HG03095 (cell line): Measurements from ENCODE around the gene SALL3.
"Not testable (repeated sequence)": the region's sequence is repeated elsewhere in the genome, so short reads cannot be mapped to it uniquely, and the experiment has no call there.

ENCODE experiments used
- ATAC-seq: cut with Tn5 transposase; IDR thresholded peaks from one replicate; pipeline ENCODE4 v1.9.1; 2021; ENCODE audit warnings: moderate library complexity; ENCODE audit not compliant: unreplicated experiment

SALL3 gene

DNA sequence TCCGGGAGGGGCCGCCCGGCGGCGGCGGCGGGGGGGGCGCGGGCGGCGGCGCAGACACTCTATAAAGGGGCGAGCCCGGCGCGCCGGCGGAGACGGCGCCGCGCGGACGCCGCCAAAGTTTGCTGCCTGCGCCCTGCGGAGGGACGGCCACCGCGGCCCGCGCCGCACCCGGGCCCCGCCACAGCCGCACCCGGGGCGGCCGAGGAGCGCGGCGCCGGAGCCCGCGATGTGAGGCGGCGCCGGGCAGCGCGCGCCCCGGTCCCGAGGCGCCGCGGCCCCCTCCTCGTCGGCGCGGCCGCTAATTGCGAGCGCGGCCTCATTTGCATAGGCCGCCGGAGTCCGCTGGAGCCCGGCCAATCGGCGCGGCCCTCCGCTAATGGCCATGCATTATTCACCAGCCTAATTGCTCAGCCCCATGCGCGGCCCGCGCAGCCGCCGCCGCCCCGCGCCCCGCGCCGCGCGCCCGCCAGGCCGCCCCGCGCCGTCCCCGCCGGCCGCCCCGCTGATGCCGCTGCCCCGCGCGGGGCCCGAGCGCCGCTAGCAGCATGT, at the start of gene SALL3:
TSS of gene SALL3 (plus strand) at position 89 of the 549 bp plus-strand sequence. CDS start at position 546, 457 bp downstream.
- ATAC-seq: no peak

DNA sequence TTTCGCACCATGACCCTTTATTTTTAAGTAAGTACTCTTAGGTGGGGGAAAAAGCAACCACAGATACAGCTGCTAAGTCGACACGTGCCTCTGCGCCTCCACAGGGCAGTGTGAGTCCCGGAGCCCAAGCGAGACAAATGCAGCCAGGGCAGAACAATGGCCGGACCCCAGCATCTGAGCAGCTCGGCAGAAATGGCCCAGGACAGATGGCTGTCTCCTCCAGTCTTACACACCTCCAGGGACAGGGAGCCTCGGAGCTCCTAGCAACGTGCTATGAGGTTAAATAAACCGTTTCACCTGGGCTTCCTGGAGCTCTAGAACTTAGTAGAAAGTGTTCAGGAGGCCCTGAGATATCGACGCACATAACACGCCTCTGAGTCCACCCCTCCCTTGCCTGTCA, 47.3 kb upstream of the SALL3 start:
- ATAC-seq: no peak

DNA sequence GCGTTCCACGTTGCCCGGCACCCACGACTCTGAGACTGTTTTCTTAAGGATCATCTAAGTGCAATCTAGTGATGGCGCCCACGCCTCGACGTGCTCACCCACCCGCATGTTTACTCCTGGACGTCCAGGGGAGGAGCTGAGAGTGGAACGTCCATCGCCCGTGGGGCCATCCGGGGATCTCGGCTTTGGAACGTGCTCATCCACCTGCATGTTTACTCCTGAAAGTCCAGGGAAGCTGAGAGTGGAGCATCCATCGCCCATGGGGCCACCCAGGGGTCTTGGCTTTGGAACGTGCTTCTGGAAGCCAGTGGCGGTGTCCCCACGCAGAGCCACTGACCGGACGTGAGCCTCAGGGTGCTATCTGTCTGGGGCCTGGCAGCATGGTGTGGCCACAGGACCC, 45.6 kb upstream of the SALL3 start:
- no peak for ATAC-seq

DNA sequence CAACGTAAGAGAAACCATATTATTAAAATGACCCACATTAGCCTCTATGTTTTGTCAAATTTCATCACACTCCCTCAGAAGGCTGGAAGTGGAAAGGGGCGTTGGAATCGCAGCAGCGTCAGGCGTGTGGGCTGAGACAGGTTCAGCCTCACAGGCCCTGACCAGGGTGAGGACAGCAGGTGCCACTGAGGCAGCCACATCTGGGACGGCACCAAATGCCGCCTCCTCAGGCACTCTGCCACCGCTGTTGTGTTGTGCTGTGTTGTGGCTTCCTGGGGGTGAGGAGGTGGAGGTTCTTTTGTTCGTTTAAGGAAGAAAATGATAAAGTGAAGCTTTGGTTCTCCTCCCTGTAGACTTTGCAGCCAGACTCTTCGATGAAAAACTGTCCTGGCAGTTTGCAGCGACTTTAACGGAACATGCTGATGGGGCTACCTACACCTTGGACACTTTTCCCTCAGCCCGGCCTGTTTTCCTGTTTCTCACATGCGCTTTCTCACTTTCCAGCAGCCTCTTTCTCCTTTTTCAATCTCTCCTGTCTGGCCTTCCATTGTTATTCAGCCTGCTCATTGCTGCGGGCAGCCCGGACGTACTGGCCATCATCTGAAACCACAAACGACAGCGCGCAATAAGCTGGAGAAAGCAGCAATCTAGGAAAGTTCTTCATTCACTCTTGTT, 44.9 kb upstream of the SALL3 start:
- no peak for ATAC-seq

DNA sequence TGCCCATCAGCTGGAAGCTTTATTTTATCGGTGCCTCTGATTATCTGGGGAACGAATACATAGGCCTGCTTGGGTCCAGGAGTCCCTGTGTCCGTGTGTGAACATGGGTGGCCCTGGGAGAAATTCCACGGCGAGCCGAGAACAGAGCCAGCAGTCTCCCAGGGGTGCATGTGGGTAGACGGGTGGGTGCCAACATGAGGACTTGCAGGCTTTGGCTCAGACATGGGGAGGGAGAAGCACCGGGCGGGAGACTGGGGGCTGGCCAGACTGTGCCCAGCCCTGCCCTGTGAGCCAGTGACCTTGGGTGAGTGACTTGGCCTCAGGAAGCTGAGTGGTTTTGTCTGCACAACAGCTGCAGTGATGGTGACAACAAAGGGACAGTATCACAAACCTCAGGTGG, 44.2 kb upstream of the SALL3 start:
- no peak for ATAC-seq

DNA sequence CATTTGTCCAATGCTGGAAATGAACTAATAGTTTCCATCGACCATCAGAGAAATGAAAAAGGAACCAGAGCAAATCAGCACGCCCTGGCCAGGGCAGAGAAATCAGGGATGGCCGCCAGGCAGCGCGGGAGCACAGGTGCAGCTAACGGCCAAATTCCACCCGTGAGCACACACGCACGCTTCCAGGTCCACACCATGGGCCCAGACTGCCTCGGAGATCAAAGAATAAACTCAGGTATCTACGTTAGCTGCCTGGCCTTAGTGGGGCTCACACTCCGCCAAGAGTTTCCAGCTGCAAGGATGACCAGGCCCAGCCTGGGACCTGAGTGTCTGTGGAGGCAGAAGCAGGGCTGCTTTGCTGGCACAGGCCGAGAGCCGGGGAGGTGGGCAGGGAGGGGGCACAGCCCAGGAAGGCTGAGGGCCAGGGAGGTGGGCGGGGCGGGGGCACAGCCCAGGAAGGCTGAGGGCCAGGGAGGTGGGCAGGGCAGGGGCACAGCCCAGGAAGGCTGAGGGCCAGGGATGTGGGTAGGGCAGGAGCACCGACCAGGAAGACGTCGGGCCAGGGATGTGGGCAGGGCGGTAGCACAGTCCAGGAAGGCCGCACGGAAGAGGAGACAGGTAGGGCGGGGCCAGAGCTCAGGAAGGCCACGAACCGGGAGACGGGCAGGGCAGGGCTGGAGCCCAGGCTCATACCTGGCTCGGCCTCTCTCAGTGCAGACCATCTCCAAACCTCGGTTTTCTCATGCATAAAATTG, 43.2 kb upstream of the SALL3 start:
- ATAC-seq: no peak

DNA sequence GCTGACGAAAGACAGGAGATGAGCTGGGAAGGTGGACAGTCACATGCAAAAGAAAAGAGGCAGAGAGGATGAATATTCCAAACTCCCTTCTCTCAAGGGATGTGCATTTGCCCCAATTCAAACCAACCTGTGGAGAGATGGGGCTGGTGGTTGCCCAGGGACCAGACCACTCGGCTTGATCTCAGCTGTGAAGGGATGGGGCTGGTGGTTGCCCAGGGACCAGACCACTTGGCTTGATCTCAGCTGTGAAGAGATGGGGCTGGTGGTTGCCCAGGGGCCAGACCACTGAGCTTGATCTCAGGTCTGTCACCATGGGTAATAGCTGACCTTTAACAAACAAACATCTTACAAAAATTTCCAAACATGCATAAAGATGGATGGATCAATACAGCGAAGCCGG, 42.5 kb upstream of the SALL3 start:
- no peak for ATAC-seq

DNA sequence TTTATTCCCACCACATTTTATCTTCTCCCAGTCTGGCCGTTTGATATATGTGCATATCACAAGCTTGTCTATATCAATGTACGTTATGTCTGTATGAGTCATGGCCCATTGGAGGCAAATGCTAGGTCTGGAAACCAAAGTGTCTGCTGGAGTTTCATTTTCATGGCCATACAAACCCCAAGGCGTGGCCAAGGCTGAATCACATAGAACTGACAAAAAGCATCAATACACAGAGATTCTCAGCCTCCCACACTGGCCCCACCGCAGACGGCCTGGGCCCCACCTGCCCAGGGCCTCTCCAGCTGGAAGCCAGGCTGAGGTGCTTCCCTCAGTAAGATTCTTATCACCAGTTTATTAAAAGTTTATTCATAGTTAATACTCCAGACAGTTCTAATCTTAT, 40.5 kb upstream of the SALL3 start:
- no peak for ATAC-seq

DNA sequence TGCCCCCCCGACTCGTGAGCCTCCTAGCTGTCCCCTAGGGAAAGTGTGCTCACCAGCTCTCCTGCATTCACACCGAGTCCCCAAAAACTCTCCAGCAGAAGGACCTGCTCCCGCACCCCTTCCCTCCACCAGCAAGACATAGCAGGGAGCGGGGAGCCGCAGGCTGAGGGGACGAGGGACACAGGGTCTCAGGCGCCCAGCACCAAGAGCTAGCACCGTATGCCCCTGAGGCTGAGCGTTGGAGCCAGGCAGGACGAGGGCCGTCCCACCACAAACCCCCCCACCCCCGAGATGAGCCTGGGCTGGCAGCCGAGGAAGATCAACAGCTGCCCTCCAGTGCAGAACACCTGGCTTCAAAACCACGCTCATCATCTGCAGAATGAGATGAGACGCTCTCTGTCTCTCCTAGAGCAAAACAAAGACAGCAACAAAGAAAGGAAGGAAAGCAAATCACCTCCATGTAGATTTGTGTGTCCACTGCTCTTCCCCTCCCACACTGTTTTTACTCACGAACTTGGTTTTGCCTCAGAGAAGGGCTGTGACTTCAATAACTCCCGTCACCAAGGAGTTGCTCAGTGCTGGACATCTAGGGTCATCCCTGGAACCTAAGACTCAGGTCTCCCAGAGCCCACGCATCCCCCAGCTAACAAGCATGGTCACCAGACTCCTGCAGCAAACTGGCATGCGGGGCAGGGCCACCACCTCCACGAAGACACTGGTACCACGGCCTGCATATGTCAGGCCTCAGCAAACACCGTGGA, 39.7 kb upstream of the SALL3 start:
- ATAC-seq: no peak

DNA sequence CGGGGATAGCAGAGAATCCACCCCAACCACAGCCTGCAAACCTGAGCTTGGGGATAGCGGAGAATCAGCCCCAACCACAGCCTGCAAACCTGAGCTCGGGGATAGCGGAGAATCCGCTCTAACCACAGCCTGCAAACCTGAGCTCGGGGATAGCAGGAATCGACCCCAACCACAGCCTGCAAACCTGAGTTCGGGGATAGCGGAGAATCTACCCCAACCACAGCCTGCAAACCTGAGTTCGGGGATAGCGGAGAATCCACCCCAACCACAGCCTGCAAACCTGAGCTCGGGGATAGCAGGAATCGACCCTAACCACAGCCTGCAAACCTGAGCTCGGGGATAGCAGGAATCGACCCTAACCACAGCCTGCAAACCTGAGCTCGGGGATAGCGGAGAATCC, 37.4 kb upstream of the SALL3 start:
- ATAC-seq: not testable (repeated sequence)

DNA sequence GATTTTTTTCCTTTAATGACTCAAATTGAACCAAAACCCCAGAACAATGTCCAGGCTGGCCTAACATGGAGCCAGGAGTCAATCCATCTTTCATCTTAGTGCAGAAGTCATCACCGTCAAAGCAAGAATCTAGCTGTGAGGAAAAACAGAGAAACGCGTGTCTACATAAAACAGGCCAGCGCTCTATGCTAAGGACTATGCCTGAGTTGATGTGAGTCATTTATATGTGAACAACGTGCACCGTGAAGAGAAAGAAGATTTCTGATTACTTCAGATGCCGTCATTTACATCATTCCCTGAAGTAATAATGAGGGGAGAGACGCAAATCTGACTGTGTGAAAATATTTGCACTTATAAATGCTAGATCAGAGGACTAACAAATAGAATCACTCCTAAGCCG, 34.0 kb upstream of the SALL3 start:
- ATAC-seq: no peak

DNA sequence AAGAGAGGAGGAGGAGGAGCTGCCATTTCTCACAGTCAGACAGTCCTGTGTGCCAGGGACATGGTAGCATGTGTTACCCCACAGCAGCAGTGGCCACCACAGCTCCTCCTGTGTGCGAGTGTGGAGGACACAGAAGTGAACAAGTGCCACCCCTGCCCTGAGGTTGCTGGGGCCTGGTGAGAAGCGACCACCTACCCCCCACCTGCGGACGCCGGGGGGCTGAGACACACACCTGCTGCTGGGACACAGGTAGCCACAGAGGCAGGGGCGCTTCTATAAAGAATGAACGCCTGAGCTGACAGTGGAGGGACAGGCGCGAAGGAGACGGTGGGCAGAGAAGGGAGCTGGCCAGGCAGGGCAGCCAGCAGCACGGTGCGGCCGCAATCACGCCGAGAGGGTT, 32.3 kb upstream of the SALL3 start:
- ATAC-seq: no peak

DNA sequence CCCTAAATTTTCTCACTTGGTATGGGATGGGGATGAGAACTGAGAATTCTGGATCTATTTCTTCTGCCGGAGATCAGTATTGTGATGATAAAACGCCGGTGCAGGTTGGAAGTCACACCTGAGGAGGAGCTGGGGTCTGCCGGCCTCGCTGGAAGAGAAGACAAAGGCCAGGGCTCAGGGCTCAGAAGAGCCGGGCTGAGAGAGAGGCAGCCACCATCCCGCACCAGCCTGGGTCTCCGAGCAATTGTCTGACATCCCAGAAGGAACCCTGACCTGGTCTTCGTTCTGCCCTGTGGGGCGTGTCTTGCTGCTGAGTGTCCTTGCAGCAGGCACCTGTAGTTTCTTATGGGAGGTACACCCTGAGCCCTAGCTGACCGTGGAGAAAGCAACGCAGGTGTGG, 31.4 kb upstream of the SALL3 start:
- no peak for ATAC-seq

DNA sequence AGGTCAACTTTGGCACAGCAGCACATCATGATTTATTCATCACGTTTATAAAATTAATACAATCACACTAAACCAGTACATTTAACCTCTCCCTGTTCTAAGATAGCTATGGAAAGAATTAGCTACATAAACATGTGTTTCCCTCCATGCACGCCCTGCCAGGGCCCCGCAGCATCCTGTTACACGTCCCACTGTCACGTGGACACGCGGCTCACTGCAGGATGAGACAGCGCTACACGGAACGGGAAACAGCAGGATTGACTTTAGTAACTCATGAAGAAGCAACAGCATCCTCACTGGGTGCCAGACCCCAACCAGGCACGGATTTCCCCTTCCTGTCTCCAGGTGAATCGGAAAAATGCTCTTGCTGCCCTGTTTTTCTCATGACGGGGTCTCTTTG, 30.9 kb upstream of the SALL3 start:
- no peak for ATAC-seq

DNA sequence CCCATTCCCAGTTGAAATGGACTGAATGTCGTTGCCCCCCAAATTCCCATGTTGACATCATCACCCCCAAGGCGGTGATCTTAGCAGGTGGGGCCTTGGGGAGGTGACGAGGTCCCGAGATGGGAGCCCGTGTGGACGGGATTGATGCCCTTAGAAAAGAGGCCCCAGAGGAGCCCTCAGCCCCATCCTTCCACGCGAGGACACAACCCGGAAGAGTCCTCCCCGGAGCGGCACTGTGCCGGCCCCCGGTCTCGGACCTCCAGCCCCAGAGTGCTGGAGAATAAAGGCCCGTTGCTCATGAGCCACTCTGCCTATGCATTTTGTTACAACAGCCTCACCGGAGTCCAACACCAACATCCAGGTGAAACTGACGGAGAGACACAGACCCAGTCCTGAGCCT, 30.4 kb upstream of the SALL3 start:
- ATAC-seq: no peak

DNA sequence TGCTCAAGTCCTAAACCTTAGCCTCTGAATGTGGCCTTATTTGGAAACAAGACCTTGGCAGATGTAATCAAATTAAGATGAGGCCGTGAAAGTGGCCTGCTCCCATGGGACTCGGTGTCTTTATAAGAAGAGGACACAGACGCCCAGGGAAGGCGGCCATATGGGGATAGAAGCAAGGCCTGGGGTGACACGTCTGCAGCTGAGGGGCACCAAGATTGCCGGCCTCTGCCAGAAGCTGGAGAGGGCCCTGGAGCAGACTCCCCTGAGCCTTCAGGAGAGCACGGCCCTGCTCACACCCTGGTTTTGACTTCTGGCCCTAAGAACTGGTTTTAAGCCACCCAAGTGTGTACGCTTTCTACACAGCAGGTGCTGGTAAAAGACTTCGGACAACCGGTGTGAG, 29.2 kb upstream of the SALL3 start:
- ATAC-seq: no peak

DNA sequence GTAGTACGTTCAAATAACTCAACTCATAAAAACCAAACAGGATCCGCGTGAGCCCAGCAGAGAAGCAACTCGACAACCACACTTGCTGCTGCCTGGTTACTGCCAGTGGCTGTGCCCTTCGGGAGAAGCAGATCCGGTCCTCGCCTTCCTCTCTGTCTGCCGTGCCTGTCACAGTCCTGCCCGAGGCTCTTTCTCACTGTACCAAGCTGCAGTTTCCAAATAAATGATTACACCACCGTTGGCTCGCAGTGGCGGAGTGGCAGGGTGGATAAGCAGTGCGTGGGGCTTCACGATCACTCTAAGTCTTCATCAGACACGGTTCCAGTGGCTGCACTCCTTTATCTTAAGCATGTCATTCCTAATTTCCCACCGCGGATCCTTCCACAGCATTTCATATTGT, 26.1 kb upstream of the SALL3 start:
- no peak for ATAC-seq

DNA sequence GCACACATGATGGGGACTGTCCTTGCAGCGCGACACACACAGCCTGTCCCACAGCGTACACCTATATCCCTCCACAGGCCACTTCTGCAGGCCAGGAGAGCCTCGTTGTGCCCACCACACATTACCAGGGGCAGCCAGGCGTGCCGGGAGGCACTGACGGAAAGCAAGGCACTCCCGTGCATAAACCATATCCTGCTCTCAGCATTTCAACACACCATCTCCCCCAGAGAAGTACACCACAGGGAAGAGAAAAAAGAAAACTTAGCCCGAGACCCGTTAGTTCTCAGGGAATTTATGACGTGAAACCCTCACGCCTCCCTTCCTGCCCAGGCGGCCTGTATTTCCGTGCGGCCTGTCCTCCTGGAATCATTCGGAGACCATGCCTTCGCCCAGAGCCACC, 24.6 kb upstream of the SALL3 start:
- no peak for ATAC-seq

DNA sequence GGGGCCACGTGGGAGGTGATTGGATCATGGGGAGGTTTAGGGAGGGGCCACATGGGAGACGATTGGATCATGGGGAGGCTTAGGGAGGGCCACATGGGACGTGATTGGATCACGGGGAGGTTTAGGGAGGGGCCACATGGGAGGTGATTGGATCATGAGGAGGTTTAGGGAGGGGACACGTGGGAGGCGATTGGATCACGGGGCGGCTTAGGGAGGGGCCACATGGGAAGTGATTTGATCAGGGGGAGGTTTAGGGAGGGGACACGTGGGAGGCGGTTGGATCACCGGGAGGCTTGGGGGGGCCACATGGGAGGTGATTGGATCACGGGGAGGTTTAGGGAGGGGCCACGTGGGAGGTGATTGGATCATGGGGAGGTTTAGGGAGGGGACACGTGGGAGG, 22.5 kb upstream of the SALL3 start:
- ATAC-seq: no peak

DNA sequence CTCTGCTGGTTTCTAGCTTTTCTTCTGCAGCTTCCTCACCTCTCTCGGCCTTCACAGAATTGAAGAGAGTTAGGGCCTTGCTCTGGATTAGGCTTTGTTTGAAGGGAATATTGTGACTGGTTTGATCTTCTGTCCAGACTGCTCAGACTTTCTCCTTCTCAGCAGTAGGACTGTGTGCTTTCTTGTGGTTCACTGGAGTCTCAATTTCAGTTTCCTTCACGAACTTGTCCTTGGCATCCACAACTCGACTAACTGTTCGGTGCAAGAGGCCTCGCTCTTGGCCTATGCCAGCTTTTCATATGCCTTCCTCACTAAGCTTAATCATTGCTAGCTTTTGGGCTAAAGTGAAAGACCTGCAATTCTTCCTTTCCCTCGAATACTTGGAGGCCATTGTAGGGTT, 18.9 kb upstream of the SALL3 start:
- no peak for ATAC-seq

DNA sequence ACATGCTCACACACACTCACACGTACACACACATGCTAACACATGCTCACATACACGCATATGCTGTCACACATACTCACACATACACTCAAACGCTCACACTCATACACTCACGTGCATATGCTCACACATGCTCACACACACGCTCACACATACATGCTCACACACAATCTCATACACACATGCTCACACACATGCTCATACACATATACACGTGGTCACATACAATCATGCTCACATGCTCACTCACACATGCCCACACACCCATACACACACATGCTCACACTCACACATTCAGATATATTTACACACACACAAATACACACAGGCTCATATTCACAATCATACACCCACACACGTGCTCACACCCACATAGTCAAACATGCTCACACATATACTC, 17.5 kb upstream of the SALL3 start:
- no peak for ATAC-seq

DNA sequence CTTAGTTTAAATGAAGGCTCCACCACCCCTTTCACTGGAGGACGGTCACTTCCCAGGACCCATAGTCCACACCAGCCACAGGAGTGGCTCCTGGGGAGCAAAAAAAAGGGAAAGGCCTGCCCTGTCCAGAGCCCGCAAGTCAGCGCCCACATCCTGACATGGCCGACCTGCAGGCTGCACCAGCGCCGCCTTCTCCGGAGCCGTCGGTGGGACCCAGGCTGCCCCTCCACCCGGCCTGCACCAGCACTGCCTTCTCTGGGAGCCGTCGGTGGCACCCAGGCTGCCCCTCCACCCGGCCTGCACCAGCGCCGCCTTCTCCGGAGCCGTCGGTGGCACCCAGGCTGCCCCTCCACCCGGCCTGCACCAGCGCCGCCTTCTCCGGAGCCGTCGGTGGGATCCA, 14.9 kb upstream of the SALL3 start:
- ATAC-seq: not testable (repeated sequence)
